Left ventricle myocardium superior (tissue), 1 donor: ENCODE results near the gene ASB3. TPM values are rescaled to one million over a fixed set of nuclear protein-coding genes. Genes with fewer than 3 reads are reported as not detected.
"Not testable (repeated sequence)": the region's sequence is repeated elsewhere in the genome, so short reads cannot be mapped to it uniquely, and the experiment has no call there.

ENCODE experiments used
- ATAC-seq: fragments of 200-7000 bp; cut with Tn5 transposase; one replicate; pipeline ENCODE4 v1.9.1; 2020; ENCODE audit warnings: mild to moderate bottlenecking, moderate library complexity
- DNase-seq: peaks from one replicate; pipeline ENCODE4 v3.0.0-alpha.2; 2020
- intact Hi-C: fragments of 100-400 bp; cut with micrococcal nuclease; formaldehyde crosslinking; loops from one replicate; pipeline ENCODE4 v1.11.0; 2022
- total RNA-seq: library from RNA; stranded (reverse); fragmentation: NEBNext Ultra II Directional; extraction: Animal tissue kit (Norgen Biotek cat#: 25700); gene quantifications from one replicate; pipeline ENCODE4 v1.2.1, GENCODE V29; 2021
- donor health status: DM: no; HTN: yes; CAD: no; lungs with severe emphysema.

The ASB3 gene
- total RNA-seq, 1 donor from 2014 or later, result 11.7 TPM

- ATAC-seq (no peak), DNase-seq (no peak)
- intact Hi-C loops, result no loop called here
These were observed 113.8 kb downstream of the ASB3 start for GRCh38 chr2:53672881-53673522.

GRCh38 chr2:53670331-53670730 lies 116.4 kb downstream of the ASB3 start:
- no peak for DNase-seq
- intact Hi-C loops, result no loop called here
- ATAC-seq, result no peak

GRCh38 chr2:53668624-53669026 lies 118.1 kb downstream of the ASB3 start:
- DNase-seq (no peak), ATAC-seq (peak; percentile 41)
- intact Hi-C loops, result no loop called here

- intact Hi-C loops, ATAC-seq: not testable (repeated sequence)
These were observed 119.6 kb downstream of the ASB3 start for GRCh38 chr2:53667130-53667529.

GRCh38 chr2:53660886-53661285 lies 125.9 kb downstream of the ASB3 start:
- intact Hi-C loops, result no loop called here
- DNase-seq (no peak), ATAC-seq (no peak)

More at GRCh38 chr2:53667130-53667529, 119.6 kb downstream of the ASB3 start:
- DNase-seq, result not testable (repeated sequence)

- intact Hi-C loops, DNase-seq, ATAC-seq: not testable (repeated sequence)
These were observed 128.3 kb downstream of the ASB3 start for GRCh38 chr2:53658474-53658873.

- intact Hi-C loops, result no loop called here
- ATAC-seq (no peak), DNase-seq (no peak)
These were observed 131.5 kb downstream of the ASB3 start for GRCh38 chr2:53655256-53655655.

- DNase-seq (no peak), ATAC-seq (no peak)
- intact Hi-C loops, result no loop called here
These were observed 132.4 kb downstream of the ASB3 start for GRCh38 chr2:53654396-53654795.

- ATAC-seq (no peak), DNase-seq (no peak)
- intact Hi-C loops, result no loop called here
These were observed 134.6 kb downstream of the ASB3 start for GRCh38 chr2:53652131-53652530.

- intact Hi-C loops, result no loop called here
- no peak for DNase-seq
- no peak for ATAC-seq
These were observed 140.0 kb downstream of the ASB3 start for GRCh38 chr2:53646788-53647187.

GRCh38 chr2:53641290-53641689 lies 145.5 kb downstream of the ASB3 start:
- intact Hi-C loops, result no loop called here
- DNase-seq (no peak), ATAC-seq (no peak)

GRCh38 chr2:53640466-53640865 lies 146.3 kb downstream of the ASB3 start:
- intact Hi-C loops, result no loop called here
- DNase-seq (no peak), ATAC-seq (no peak)

GRCh38 chr2:53636596-53636995 lies 150.2 kb downstream of the ASB3 start:
- intact Hi-C loops, result no loop called here
- ATAC-seq (no peak), DNase-seq (no peak)

- DNase-seq, result no peak
- intact Hi-C loops, result no loop called here
- ATAC-seq, result no peak
These were observed 150.6 kb downstream of the ASB3 start for GRCh38 chr2:53636109-53636508.

GRCh38 chr2:53635694-53636093 lies 151.1 kb downstream of the ASB3 start:
- no peak for ATAC-seq
- intact Hi-C loops, result no loop called here
- no peak for DNase-seq

- intact Hi-C loops, result no loop called here
- ATAC-seq (no peak), DNase-seq (no peak)
These were observed 153.3 kb downstream of the ASB3 start for GRCh38 chr2:53633441-53633840.

GRCh38 chr2:53632714-53633113 lies 154.0 kb downstream of the ASB3 start:
- no peak for DNase-seq
- intact Hi-C loops, result no loop called here
- no peak for ATAC-seq

GRCh38 chr2:53632126-53632460 lies 154.7 kb downstream of the ASB3 start:
- intact Hi-C loops, result no loop called here
- no peak for ATAC-seq

GRCh38 chr2:53631313-53632125 lies 155.2 kb downstream of the ASB3 start:
- intact Hi-C loops, result no loop called here
- ATAC-seq (no peak), DNase-seq (no peak)

More at GRCh38 chr2:53632126-53632460, 154.7 kb downstream of the ASB3 start:
- no peak for DNase-seq

- DNase-seq (no peak), ATAC-seq (no peak)
- intact Hi-C loops, result no loop called here
These were observed 156.6 kb downstream of the ASB3 start for GRCh38 chr2:53630026-53630606.
